Keratinocyte (primary cell): ENCODE measurements around the gene TSHZ3.

ENCODE experiments used
- CTCF ChIP-seq, 3 experiments: IDR thresholded peaks in 1 of 3; conservative IDR thresholded peaks in 1 of 3; optimal IDR thresholded peaks in 1 of 3; 2 replicates in 2 of 3; 3 replicates in 1 of 3; pipeline versions ENCODE3 to v1.5.1; 2011; ENCODE audit warnings: low read length in 3 of 3, mild to moderate bottlenecking in 3 of 3, moderate library complexity in 2 of 3, control low read depth in 1 of 3, inconsistent platforms in 1 of 3; ENCODE audit not compliant: insufficient read depth in 2 of 3; ENCODE audit errors: extremely low read depth in 1 of 3
- EZH2 ChIP-seq: IDR thresholded peaks from one replicate; pipeline ENCODE4 v1.6.1; 2012; ENCODE audit warnings: inconsistent platforms, mild to moderate bottlenecking, low read length, moderate library complexity

GRCh38 chr19:31312677-31313244 lies 36.5 kb downstream of the TSHZ3 start:
- TF ChIP-seq EZH2 = no peak
- TF ChIP-seq CTCF (optimal IDR thresholded peaks at IDR 0.05 in 1 of 3, IDR thresholded peaks at IDR 0.05 in 1 of 3, conservative IDR thresholded peaks at IDR 0.05 in 1 of 3; ENCODE audit: extremely low read depth in 1 of 3, insufficient read depth in 2 of 3, low read length in 3 of 3) = no peak
